Effector memory CD4-positive, alpha-beta T cell (primary cell): ENCODE measurements around the gene RNF113A.
"Not testable (repeated sequence)": the region's sequence is repeated elsewhere in the genome, so short reads cannot be mapped to it uniquely, and the experiment has no call there.

Source experiments
- DNase-seq, 3 donors: peaks; one replicate each; pipeline ENCODE4 v3.0.0-alpha.2; 2020
- H3K27ac ChIP-seq: 2 replicates; pipeline ENCODE4 v1.7.0; 2013; ENCODE audit warnings: mild to moderate bottlenecking, low read length, moderate library complexity; ENCODE audit not compliant: insufficient read depth, poor library complexity, severe bottlenecking
- H3K27me3 ChIP-seq: replicated peaks from 2 replicates; pipeline ENCODE4 v1.7.0; 2013; ENCODE audit warnings: mild to moderate bottlenecking, low read length; ENCODE audit not compliant: insufficient read depth, control insufficient read depth, poor library complexity, severe bottlenecking
- H3K36me3 ChIP-seq: 2 replicates; pipeline ENCODE4 v1.7.0; 2013; ENCODE audit warnings: mild to moderate bottlenecking, low read length, moderate library complexity; ENCODE audit not compliant: control insufficient read depth, insufficient read depth
- H3K4me1 ChIP-seq: 2 replicates; pipeline ENCODE4 v1.7.0; 2013; ENCODE audit warnings: low read length, mild to moderate bottlenecking; ENCODE audit not compliant: control insufficient read depth, insufficient read depth, poor library complexity, severe bottlenecking
- H3K4me3 ChIP-seq: 2 replicates; pipeline ENCODE4 v1.7.0; 2013; ENCODE audit warnings: low read length, low read depth, mild to moderate bottlenecking; ENCODE audit not compliant: insufficient read depth, poor library complexity, severe bottlenecking
- H3K9me3 ChIP-seq: 2 replicates; pipeline ENCODE4 v1.7.0; 2013; ENCODE audit warnings: mild to moderate bottlenecking, low read length, moderate library complexity; ENCODE audit not compliant: control insufficient read depth

Gene RNF113A

GRCh38 chrX:119833905-119834304, 37.6 kb downstream of the RNF113A start:
- no peak for DNase-seq
- H3K27ac ChIP-seq = no peak overlapping the region
- H3K9me3 ChIP-seq = no peaks in the 10 kb centered on the region
- no peaks in the 10 kb centered on the region for H3K4me1 ChIP-seq
- no peak overlapping the region for H3K4me3 ChIP-seq
- peaks cover 16% of the 10 kb centered on the region for H3K36me3 ChIP-seq
- no peaks in the 10 kb centered on the region for H3K27me3 ChIP-seq

GRCh38 chrX:119828446-119828845, 43.1 kb downstream of the RNF113A start:
- H3K27ac ChIP-seq = no peak overlapping the region
- H3K36me3 ChIP-seq = no peaks in the 10 kb centered on the region
- H3K4me1 ChIP-seq = no peaks in the 10 kb centered on the region
- no peaks in the 10 kb centered on the region for H3K27me3 ChIP-seq
- H3K4me3 ChIP-seq = no peak overlapping the region
- no peak for DNase-seq
- no peaks in the 10 kb centered on the region for H3K9me3 ChIP-seq

DNA sequence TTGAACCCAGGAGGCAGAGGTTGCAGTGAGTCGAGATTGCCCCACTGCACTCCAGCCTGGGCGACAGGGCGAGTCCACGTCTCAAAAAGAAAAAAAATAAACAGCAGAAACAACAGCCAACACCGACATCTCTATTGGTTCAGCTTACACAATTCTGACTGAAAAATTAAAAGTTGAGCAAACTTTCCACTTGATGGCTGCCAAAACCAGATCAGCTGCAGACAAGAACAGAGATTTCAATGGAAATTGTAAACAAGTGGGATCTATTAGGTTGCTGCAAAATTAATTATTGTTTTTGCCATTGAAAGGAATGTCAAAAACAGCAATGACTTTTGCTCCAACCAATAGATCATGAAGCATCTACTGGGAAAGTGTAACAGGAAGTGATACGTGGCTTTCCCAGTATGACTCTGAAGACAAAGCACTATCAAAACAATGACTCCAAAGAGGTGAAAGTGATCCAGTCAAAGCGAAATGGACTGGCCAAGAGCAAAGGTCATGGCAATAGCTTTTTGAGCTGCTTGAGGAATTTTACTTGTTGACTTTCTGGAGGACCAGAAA, 45.1 kb downstream of the RNF113A start:
- Histone ChIP-seq H3K27ac (no peak overlapping the region), H3K4me3 (no peak overlapping the region), H3K9me3 (no peaks in the 10 kb centered on the region), H3K27me3 (no peaks in the 10 kb centered on the region), H3K36me3 (no peaks in the 10 kb centered on the region), H3K4me1 (peaks cover 4% of the 10 kb centered on the region)
- no peak for DNase-seq

DNA sequence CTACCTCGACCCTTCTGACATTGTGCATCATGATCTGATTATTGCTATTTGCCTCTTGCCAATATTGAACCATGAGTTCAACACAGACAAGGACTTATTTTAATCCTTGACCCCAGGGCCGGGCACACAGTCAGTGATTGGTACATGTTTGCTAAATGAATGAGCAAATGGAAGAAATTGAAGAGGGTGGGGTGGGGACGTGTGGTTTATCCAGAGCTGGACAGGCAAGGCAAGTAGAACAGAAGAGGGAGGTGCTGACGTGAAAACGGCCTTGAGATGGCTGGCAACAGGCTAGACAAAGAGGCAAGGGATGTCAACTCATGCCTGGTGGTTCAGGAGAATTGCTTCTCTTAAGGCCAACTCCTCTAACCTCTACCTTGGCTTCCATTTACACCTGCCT, 47.3 kb downstream of the RNF113A start:
- H3K27ac ChIP-seq, H3K27me3 ChIP-seq, H3K4me1 ChIP-seq, H3K9me3 ChIP-seq, H3K36me3 ChIP-seq, DNase-seq, H3K4me3 ChIP-seq: not testable (repeated sequence)

- DNase-seq = peak in 1 of 3 donors; percentile 1
- H3K4me1 ChIP-seq, H3K4me3 ChIP-seq, H3K27me3 ChIP-seq, H3K36me3 ChIP-seq, H3K9me3 ChIP-seq: not testable (repeated sequence)
- peak overlapping the region; percentile 55 for H3K27ac ChIP-seq
Observed at GRCh38 chrX:119821703-119822102, 49.8 kb downstream of the RNF113A start.
